Panc1 (cell line): Measurements from ENCODE around the gene STK32C. TPM values are rescaled to one million over a fixed set of nuclear protein-coding genes. Genes with fewer than 3 reads are reported as not detected.

Source experiments
- ATAC-seq: fragments of 200-7000 bp; cut with Tn5 transposase; 2 replicates; pipeline ENCODE4 v1.9.1; 2020; ENCODE audit warnings: mild to moderate bottlenecking, moderate library complexity
- BruUV-seq: library from RNA; stranded (reverse); fragments of 400-500 nt; replicated peaks from 2 replicates; lab custom pipeline; 2021; lab: Mats Ljungman, UMichigan
- CTCF ChIA-PET: fragments of 300-600 bp; sonication (Branson Sonifier 250); formaldehyde crosslinking; loops from one replicate; lab custom pipeline; 2022; ENCODE audit warnings: antibody characterized with exemption; lab: Charles Lee
- POLR2A ChIA-PET: fragments of 300-600 bp; sonication (Branson Sonifier 250); formaldehyde crosslinking; loops from one replicate; lab custom pipeline; 2022; ENCODE audit warnings: antibody characterized with exemption; lab: Charles Lee
- DNase-seq: peaks from one replicate; pipeline ENCODE4 v3.0.0-alpha.2; 2010; ENCODE audit warnings: low read depth, low spot score
- H3K27ac ChIP-seq: 2 replicates; pipeline ENCODE4 v1.5.1; 2011; ENCODE audit warnings: mild to moderate bottlenecking, low read length, inconsistent platforms
- H3K27me3 ChIP-seq: fragments of 200-500 bp; sonication (Bioruptor generic); 2 replicates; pipeline ENCODE4 v1.6.0; 2014; ENCODE audit warnings: low read length, inconsistent platforms; ENCODE audit not compliant: control insufficient read depth, insufficient read depth
- H3K36me3 ChIP-seq: fragments of 200-500 bp; sonication (Bioruptor generic); 2 replicates; pipeline ENCODE4 v1.5.1; 2014; ENCODE audit warnings: inconsistent platforms, mild to moderate bottlenecking, low read length, moderate library complexity; ENCODE audit not compliant: control insufficient read depth, insufficient read depth
- H3K4me1 ChIP-seq: 2 replicates; pipeline ENCODE4 v1.5.1; 2011; ENCODE audit warnings: inconsistent platforms, mild to moderate bottlenecking, low read length, moderate library complexity; ENCODE audit not compliant: control insufficient read depth, insufficient read depth
- H3K4me3 ChIP-seq, 2 experiments: 2 replicates each; pipeline ENCODE4 v1.5.1; 2011 to 2012; ENCODE audit warnings: low read depth in 2 of 2, low read length in 2 of 2, mild to moderate bottlenecking in 2 of 2, inconsistent platforms in 1 of 2, moderate library complexity in 1 of 2
- H3K9me3 ChIP-seq: fragments of 200-500 bp; sonication (Bioruptor generic); 2 replicates; pipeline ENCODE4 v1.5.1; 2014; ENCODE audit warnings: low read depth, mild to moderate bottlenecking, inconsistent platforms, low read length, moderate library complexity; ENCODE audit not compliant: control insufficient read depth, insufficient read depth
- CTCF ChIP-seq: fragments of 450-650 bp; IDR thresholded peaks from 2 replicates; pipeline ENCODE4 v1.5.1; 2017; ENCODE audit warnings: mild to moderate bottlenecking
- POLR2AphosphoS5 ChIP-seq: IDR thresholded peaks from 2 replicates; pipeline ENCODE4 v1.6.1; 2012; ENCODE audit warnings: mild to moderate bottlenecking, low read depth, low read length, moderate library complexity
- REST ChIP-seq, 2 experiments: IDR thresholded peaks; 2 replicates each; pipeline ENCODE4 v1.6.1; 2011 to 2012; ENCODE audit warnings: low read depth in 2 of 2, control low read depth in 1 of 2, low read length in 1 of 2, mild to moderate bottlenecking in 1 of 2, moderate library complexity in 1 of 2; ENCODE audit not compliant: insufficient read depth in 1 of 2
- SIN3A ChIP-seq: IDR thresholded peaks from 2 replicates; pipeline ENCODE4 v1.6.1; 2012; ENCODE audit warnings: low read depth, mild to moderate bottlenecking, low read length, moderate library complexity, borderline replicate concordance; ENCODE audit not compliant: insufficient read depth
- TCF7L2 ChIP-seq: IDR thresholded peaks from 2 replicates; pipeline ENCODE4 v1.6.1; 2011; ENCODE audit warnings: mild to moderate bottlenecking, low read depth, low read length, inconsistent platforms
- in situ Hi-C: cut with HindIII; loops from 2 replicates; pipeline ENCODE4 v1.10.0; 2016; ENCODE audit warnings: low sequenced_read_pairs, low pct_unique_long_range_greater_than_20kb
- intact Hi-C: fragments of 100-400 bp; cut with micrococcal nuclease; formaldehyde crosslinking; loops from one replicate; pipeline ENCODE4 v1.10.0; 2022; ENCODE audit not compliant: unreplicated experiment
- total RNA-seq: library from RNA; stranded (reverse); gene quantifications from one replicate; pipeline ENCODE4 v1.2.1, GENCODE V29; 2021; ENCODE audit not compliant: unreplicated experiment

STK32C gene
- total RNA-seq, 1 experiment from 2014 or later = 53.7 TPM

GRCh38 chr10:132175408-132175807 lies 132.3 kb downstream of the STK32C start:
- intact Hi-C loops (no loop called here), in situ Hi-C loops (no loop called here)
- no peak for TF ChIP-seq CTCF
- no peak for TF ChIP-seq TCF7L2
- no peak for TF ChIP-seq POLR2AphosphoS5
- TF ChIP-seq REST (IDR thresholded peaks at IDR 0.05; ENCODE audit: insufficient read depth in 1 of 2, low read depth in 2 of 2, low read length in 1 of 2) = no peak
- no peak for TF ChIP-seq SIN3A
- DNase-seq (no peak), ATAC-seq (no peak)
- BruUV-seq = no TSS peak
- no peak overlapping the region for H3K4me3 ChIP-seq
- no peaks in the 10 kb centered on the region for H3K36me3 ChIP-seq
- no peak overlapping the region for H3K27ac ChIP-seq
- ChIA-PET POLR2A (no interaction called here), CTCF (no interaction called here)
- H3K27me3 ChIP-seq = peaks cover 4% of the 10 kb centered on the region; the same call in 1 of the 2 replicates
- peaks cover 20% of the 10 kb centered on the region for H3K4me1 ChIP-seq
- no peaks in the 10 kb centered on the region for H3K9me3 ChIP-seq

GRCh38 chr10:132174237-132174636 lies 133.5 kb downstream of the STK32C start:
- in situ Hi-C loops = no loop called here
- no peak for TF ChIP-seq CTCF
- no peak for TF ChIP-seq REST (IDR thresholded peaks at IDR 0.05; ENCODE audit: insufficient read depth in 1 of 2, low read depth in 2 of 2, low read length in 1 of 2)
- TF ChIP-seq POLR2AphosphoS5 = no peak
- TF ChIP-seq TCF7L2 = no peak
- no peak for TF ChIP-seq SIN3A
- Histone ChIP-seq H3K36me3 (no peaks in the 10 kb centered on the region), H3K9me3 (no peaks in the 10 kb centered on the region), H3K27ac (no peak overlapping the region), H3K4me1 (peaks cover 12% of the 10 kb centered on the region), H3K4me3 (no peak overlapping the region), H3K27me3 (peaks cover 4% of the 10 kb centered on the region; the same call in 1 of the 2 replicates)
- no TSS peak for BruUV-seq
- intact Hi-C loops = no loop called here
- CTCF ChIA-PET = no interaction called here
- POLR2A ChIA-PET = no interaction called here
- DNase-seq (no peak), ATAC-seq (no peak)
